AG09319 (cell line): ENCODE results near the gene IL12RB2.

Source experiments
- DNase-seq: peaks from one replicate; pipeline ENCODE4 v3.0.0-alpha.2; 2010; ENCODE audit warnings: low read depth; ENCODE audit errors: extremely low read depth
- TF ChIP-seq, protein P1 (sequence below): IDR thresholded peaks from 2 replicates; pipeline ENCODE4 v1.5.1; 2011; ENCODE audit warnings: low read depth, mild to moderate bottlenecking, inconsistent platforms, low read length, moderate library complexity

The IL12RB2 gene

DNA sequence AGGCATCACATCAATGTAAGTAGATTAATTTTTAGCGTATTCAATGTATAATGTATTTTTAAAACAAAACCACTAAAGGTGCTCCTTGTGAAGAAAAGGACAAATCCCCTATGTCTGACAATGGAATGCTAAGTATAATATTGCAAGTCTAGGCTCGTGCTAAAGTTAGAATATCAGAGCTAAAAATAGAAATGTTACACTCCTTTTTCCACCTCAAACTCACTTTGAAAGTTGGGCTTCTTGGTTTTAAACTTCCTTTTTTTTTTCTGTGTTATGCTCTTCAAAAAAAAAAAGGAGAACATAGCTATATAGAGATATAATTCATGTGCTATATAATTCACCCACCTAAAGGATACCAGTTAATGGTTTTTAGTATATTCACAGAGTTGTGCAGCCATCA, 126.2 kb downstream of the IL12RB2 start:
- TF ChIP-seq, protein P1, sequence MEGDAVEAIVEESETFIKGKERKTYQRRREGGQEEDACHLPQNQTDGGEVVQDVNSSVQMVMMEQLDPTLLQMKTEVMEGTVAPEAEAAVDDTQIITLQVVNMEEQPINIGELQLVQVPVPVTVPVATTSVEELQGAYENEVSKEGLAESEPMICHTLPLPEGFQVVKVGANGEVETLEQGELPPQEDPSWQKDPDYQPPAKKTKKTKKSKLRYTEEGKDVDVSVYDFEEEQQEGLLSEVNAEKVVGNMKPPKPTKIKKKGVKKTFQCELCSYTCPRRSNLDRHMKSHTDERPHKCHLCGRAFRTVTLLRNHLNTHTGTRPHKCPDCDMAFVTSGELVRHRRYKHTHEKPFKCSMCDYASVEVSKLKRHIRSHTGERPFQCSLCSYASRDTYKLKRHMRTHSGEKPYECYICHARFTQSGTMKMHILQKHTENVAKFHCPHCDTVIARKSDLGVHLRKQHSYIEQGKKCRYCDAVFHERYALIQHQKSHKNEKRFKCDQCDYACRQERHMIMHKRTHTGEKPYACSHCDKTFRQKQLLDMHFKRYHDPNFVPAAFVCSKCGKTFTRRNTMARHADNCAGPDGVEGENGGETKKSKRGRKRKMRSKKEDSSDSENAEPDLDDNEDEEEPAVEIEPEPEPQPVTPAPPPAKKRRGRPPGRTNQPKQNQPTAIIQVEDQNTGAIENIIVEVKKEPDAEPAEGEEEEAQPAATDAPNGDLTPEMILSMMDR: no peak
- no peak for DNase-seq

DNA sequence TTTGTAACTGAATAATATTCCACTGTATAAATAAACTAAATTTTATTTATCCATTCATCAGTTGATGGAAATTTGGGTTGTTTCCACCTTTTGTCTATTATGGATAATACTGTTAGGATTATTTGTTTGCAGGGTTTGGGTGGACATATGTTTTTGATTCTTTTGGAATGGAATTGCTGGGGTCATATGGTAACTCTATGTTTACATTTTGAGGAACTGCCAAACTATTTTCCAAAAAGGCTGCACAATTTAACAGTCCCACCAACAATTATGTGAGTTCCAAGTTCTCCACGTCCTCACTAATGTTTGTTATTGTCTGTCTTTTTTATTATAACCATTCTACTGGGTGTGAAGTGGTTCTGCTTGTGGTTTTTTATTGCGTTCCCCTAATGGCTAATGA, 126.8 kb downstream of the IL12RB2 start:
- peak; percentile 59 for DNase-seq
- TF ChIP-seq, protein P1: no peak

- DNase-seq: no peak
- TF ChIP-seq, protein P1: no peak
These were observed 128.9 kb downstream of the IL12RB2 start for GRCh38 chr1:67436511-67437055.

- DNase-seq: no peak
- TF ChIP-seq, protein P1: no peak
These were observed 130.3 kb downstream of the IL12RB2 start for GRCh38 chr1:67437961-67438360.

- DNase-seq: no peak
- TF ChIP-seq, protein P1: no peak
These were observed 131.8 kb downstream of the IL12RB2 start for GRCh38 chr1:67439277-67440029.

DNA sequence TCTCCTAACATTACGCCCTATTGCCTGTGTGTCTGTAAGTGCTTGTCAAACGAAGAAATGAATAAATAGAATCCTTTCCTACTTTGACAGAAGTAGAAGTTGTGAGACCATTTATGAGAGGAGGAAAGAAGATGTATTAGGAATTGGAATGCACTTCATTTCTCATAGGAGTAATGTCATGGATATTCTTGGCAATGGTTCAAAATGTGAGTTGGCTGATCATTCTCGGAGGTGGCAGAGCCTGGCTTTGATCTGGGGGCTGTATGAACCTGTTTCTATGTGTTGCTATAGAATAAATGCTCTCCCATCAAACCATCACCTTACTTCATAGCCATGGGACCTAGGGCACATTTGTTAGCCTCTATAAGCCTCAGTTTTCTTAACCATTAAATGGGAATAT, 132.7 kb downstream of the IL12RB2 start:
- TF ChIP-seq, protein P1: no peak

DNA sequence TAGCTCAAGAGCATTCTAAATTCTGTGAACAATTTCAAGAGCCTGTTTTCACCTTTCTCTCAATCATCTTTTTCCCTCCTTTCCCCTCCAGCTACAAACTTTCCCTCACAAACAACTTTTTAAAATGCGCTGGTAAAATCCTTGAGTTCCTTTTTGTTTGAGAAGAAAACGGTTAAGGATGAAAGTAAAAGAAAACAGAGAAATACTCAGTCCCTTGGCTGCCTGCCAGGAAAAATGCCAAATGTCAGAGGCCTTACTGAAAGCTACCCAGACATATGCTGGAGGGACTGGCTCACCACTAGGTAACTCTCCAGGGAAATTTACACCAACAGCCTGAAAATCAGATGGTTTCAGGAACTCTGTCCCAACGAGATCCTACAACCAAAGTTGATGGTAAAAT, 133.5 kb downstream of the IL12RB2 start:
- TF ChIP-seq, protein P1: no peak
- DNase-seq: no peak

More for the DNA sequence above, 132.7 kb downstream of the IL12RB2 start:
- no peak for DNase-seq
